Thyroid gland (tissue), 4 donors: ENCODE results near the gene FMN1.

Experiments
- POLR2A ChIP-seq, 2 donors: fragments of 450-650 bp; IDR thresholded peaks; one replicate each; pipeline ENCODE4 v1.6.1; 2017; ENCODE audit warnings: antibody characterized with exemption in 2 of 2, mild to moderate bottlenecking in 2 of 2, moderate library complexity in 1 of 2
- TF ChIP-seq, protein P1 (sequence below), 6 experiments: fragments of 200-600 bp in 3 of 6; fragments of 450-650 bp in 3 of 6; sonication (generic) in 3 of 6; IDR thresholded peaks; one replicate each; pipeline ENCODE4 v1.5.1; 2016 to 2019; ENCODE audit warnings: antibody characterized with exemption in 6 of 6, mild to moderate bottlenecking in 2 of 6, inconsistent platforms in 1 of 6, moderate library complexity in 1 of 6

DNA sequence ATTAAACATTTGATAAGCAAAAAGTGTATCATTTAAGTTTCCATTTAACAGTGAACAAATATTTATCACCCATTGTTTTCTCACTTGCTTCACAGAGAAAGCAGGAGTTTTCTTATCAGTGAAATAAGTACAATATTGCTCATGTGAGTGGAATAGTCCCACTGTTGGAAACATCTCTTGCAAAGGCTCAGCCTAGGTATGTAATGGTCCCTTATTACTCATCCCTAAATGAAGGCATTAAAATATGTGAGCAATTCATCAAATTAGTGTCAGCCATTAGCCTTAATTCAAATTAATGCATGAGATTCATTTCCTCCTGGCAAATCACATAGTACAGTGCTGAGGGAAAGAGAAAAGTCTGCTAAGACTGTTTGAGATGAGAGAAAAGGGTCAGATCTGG, 9.6 kb upstream of the FMN1 start:
- TF ChIP-seq, protein P1, sequence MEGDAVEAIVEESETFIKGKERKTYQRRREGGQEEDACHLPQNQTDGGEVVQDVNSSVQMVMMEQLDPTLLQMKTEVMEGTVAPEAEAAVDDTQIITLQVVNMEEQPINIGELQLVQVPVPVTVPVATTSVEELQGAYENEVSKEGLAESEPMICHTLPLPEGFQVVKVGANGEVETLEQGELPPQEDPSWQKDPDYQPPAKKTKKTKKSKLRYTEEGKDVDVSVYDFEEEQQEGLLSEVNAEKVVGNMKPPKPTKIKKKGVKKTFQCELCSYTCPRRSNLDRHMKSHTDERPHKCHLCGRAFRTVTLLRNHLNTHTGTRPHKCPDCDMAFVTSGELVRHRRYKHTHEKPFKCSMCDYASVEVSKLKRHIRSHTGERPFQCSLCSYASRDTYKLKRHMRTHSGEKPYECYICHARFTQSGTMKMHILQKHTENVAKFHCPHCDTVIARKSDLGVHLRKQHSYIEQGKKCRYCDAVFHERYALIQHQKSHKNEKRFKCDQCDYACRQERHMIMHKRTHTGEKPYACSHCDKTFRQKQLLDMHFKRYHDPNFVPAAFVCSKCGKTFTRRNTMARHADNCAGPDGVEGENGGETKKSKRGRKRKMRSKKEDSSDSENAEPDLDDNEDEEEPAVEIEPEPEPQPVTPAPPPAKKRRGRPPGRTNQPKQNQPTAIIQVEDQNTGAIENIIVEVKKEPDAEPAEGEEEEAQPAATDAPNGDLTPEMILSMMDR (IDR thresholded peaks at IDR 0.05): no peak
- TF ChIP-seq POLR2A (IDR thresholded peaks at IDR 0.05): no peak
